ENCODE results near the gene C10orf90.

DNA sequence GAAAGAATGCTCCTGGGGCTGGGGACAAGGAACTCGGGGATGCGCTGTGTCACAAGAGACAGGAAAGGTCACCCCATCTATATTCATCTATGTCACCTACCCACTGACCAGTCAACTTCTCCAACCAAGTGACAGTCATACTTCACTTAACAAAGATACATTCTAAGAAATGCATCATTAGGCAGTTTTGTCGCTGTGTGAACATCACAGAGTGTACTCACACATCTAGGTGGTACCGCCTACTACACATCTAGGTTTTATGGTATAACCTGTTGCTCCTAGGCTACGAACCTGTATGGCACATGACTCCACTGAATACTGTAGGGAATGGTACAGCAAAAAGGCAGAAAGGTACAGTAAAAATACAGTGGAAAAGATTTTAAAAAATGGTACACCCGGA, 278.4 kb downstream of the C10orf90 start:
- TF ChIP-seq EZH2phosphoT487 (IDR thresholded peaks at IDR 0.05; ENCODE audit: low read depth, severe bottlenecking, unreplicated experiment), result no peak
- TF ChIP-seq, protein P1, sequence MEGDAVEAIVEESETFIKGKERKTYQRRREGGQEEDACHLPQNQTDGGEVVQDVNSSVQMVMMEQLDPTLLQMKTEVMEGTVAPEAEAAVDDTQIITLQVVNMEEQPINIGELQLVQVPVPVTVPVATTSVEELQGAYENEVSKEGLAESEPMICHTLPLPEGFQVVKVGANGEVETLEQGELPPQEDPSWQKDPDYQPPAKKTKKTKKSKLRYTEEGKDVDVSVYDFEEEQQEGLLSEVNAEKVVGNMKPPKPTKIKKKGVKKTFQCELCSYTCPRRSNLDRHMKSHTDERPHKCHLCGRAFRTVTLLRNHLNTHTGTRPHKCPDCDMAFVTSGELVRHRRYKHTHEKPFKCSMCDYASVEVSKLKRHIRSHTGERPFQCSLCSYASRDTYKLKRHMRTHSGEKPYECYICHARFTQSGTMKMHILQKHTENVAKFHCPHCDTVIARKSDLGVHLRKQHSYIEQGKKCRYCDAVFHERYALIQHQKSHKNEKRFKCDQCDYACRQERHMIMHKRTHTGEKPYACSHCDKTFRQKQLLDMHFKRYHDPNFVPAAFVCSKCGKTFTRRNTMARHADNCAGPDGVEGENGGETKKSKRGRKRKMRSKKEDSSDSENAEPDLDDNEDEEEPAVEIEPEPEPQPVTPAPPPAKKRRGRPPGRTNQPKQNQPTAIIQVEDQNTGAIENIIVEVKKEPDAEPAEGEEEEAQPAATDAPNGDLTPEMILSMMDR (IDR thresholded peaks at IDR 0.05; ENCODE audit: poor library complexity), result no peak

Measured in hepatocyte (in vitro differentiated cells).